HepG2 (cell line): ENCODE data around the gene IL4I1. TPM values are rescaled to one million over a fixed set of nuclear protein-coding genes. Genes with fewer than 3 reads are reported as not detected.
A peak's percentile ranks its signal among the peaks of the same experiment; 100 is the strongest.

Experiments
- AFF4 ChIP-seq: sonication (generic); formaldehyde crosslinking; IDR thresholded peaks from 2 replicates; pipeline ENCODE4 v1.4.0; 2020; ENCODE audit warnings: missing genetic modification reagents
- ARNTL ChIP-seq: sonication (generic); formaldehyde crosslinking; IDR thresholded peaks from 2 replicates; pipeline ENCODE4 v1.4.0; 2020; ENCODE audit warnings: mild to moderate bottlenecking, missing genetic modification reagents
- HHEX ChIP-seq: IDR thresholded peaks from 2 replicates; pipeline ENCODE4 v1.6.1; 2016; ENCODE audit warnings: control low read depth
- HOXA7 ChIP-seq: sonication (generic); formaldehyde crosslinking; IDR thresholded peaks from 2 replicates; pipeline ENCODE4 v1.8.1; 2022; ENCODE audit warnings: mild to moderate bottlenecking, missing genetic modification reagents, moderate library complexity
- IKZF4 ChIP-seq: sonication (generic); formaldehyde crosslinking; IDR thresholded peaks from 2 replicates; pipeline ENCODE4 v1.5.1; 2020; ENCODE audit warnings: borderline replicate concordance, mild to moderate bottlenecking, low read depth, missing genetic modification reagents; ENCODE audit errors: not compliant biosample characterization
- MAFF ChIP-seq: IDR thresholded peaks from 2 replicates; pipeline ENCODE4 v1.6.1; 2011; ENCODE audit warnings: low read depth, low read length, improper control_type of control experiment
- MIXL1 ChIP-seq: IDR thresholded peaks from 2 replicates; pipeline ENCODE4 v1.6.1; 2016
- NCOR1 ChIP-seq: fragments of 200-600 bp; sonication (generic); IDR thresholded peaks from 2 replicates; pipeline ENCODE4 v1.7.0; 2017; ENCODE audit warnings: antibody characterized with exemption, low read length, borderline replicate concordance
- SMAD1 ChIP-seq: sonication (generic); formaldehyde crosslinking; IDR thresholded peaks from 2 replicates; pipeline ENCODE4 v1.4.0; 2020; ENCODE audit warnings: missing genetic modification reagents, low read depth, mild to moderate bottlenecking, borderline replicate concordance
- SRF ChIP-seq: IDR thresholded peaks from 2 replicates; pipeline ENCODE4 v1.6.1; 2011; ENCODE audit warnings: mild to moderate bottlenecking, low read depth, low read length, moderate library complexity
- SYNCRIP ChIP-seq: fragments of 200-400 bp; formaldehyde crosslinking; IDR thresholded peaks from 2 replicates; pipeline ENCODE4 v1.6.1; 2018; ENCODE audit warnings: mild to moderate bottlenecking, low read depth, low read length; ENCODE audit not compliant: insufficient read depth
- TARDBP ChIP-seq: sonication (generic); formaldehyde crosslinking; IDR thresholded peaks from 2 replicates; pipeline ENCODE4 v1.8.0; 2022; ENCODE audit warnings: mild to moderate bottlenecking, missing genetic modification reagents
- USF2 ChIP-seq, 2 experiments: sonication (generic) in 1 of 2; formaldehyde crosslinking in 1 of 2; IDR thresholded peaks; 2 replicates each; pipeline versions ENCODE4 v1.5.1 to v1.6.1; 2011 to 2020; ENCODE audit warnings: borderline replicate concordance in 1 of 2, low read depth in 1 of 2, low read length in 1 of 2, mild to moderate bottlenecking in 1 of 2, missing genetic modification reagents in 1 of 2, moderate library complexity in 1 of 2
- WIZ ChIP-seq: sonication (generic); formaldehyde crosslinking; IDR thresholded peaks from 2 replicates; pipeline ENCODE4 v1.5.1; 2020; ENCODE audit warnings: mild to moderate bottlenecking, missing genetic modification reagents
- ZBTB1 ChIP-seq: sonication (generic); formaldehyde crosslinking; IDR thresholded peaks from 2 replicates; pipeline ENCODE4 v1.4.0; 2020; ENCODE audit warnings: missing genetic modification reagents, borderline replicate concordance
- ZFP62 ChIP-seq: sonication (generic); formaldehyde crosslinking; IDR thresholded peaks from 2 replicates; pipeline ENCODE4 v1.4.0; 2020; ENCODE audit warnings: missing genetic modification reagents
- ZNF563 ChIP-seq: sonication (generic); formaldehyde crosslinking; IDR thresholded peaks from 2 replicates; pipeline ENCODE4 v1.8.0; 2022; ENCODE audit warnings: mild to moderate bottlenecking, moderate library complexity, missing genetic modification reagents
- ZNF746 ChIP-seq: sonication (generic); formaldehyde crosslinking; IDR thresholded peaks from 2 replicates; pipeline ENCODE4 v1.8.0; 2022; ENCODE audit warnings: mild to moderate bottlenecking, missing genetic modification reagents
- polyA plus RNA-seq, 8 experiments: library from polyadenylated mRNA; depleted of rRNA in 3 of 8; stranded (reverse) in 7 of 8; unstranded in 1 of 8; fragments of >200 nt; fragmentation: Illumina TruSeq in 4 of 8; extraction: Trizol in 4 of 8; gene quantifications; 2 replicates each; pipeline versions ENCODE4 v1.2.1 to v1.2.3, GENCODE V29; 2011 to 2016; ENCODE audit warnings: low read depth in 4 of 8, missing spikeins in 1 of 8, mixed read lengths in 1 of 8; ENCODE audit not compliant: insufficient read depth in 1 of 8
- total RNA-seq, 5 experiments: library from RNA; depleted of rRNA; stranded (reverse); fragments of >200 nt; fragmentation: Illumina TruSeq; extraction: Trizol; gene quantifications; 2 replicates each; pipeline ENCODE4 v1.2.3, GENCODE V29; 2016; ENCODE audit warnings: low read depth in 1 of 5
- TF ChIP-seq, protein P1 (sequence below): sonication (generic); formaldehyde crosslinking; IDR thresholded peaks from 2 replicates; pipeline ENCODE4 v1.9.0; 2021; ENCODE audit warnings: missing genetic modification reagents, borderline replicate concordance
- TF ChIP-seq, protein P2 (sequence below): sonication (generic); formaldehyde crosslinking; IDR thresholded peaks from 2 replicates; pipeline ENCODE4 v1.4.0; 2020; ENCODE audit warnings: missing genetic modification reagents, borderline replicate concordance

Gene IL4I1
- total and polyA plus RNA-seq, 2 of the 13 experiments (the other 11 are each of a cell fraction or from before 2014, with no cell fraction given), result not detected

DNA sequence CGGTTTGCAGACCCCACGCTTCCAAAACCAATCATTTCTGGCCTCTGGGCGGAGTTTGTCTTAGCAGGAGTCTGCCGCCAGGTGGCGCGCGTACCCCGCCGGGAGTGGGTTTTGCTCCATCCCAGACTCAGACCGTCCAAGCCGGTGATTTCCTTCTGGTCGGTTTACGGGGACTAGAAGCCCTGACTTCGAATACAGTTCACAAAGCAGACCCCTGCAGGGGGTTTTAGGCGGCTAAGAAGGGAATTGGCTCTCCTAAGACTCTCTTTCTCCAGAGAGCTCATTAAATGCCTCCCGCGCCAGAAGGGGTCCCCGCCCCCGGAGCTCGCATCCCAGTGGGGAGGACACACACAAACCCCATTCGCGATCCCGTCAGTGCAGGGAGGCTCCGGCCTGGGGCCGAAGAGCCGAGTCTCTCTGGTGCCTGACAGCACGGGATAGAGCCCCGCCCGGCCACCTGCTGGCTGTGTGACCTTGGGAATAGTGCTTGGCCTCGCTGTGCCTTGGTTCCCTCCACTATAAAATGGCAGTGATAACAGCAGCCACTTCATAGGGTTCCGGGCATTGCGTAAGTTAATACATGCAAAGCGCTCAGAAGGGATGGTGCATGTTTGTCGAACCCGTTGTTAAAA, 41.2 kb upstream of the IL4I1 start (continued):
- no peak for TF ChIP-seq USF2 (IDR thresholded peaks at IDR 0.05; ENCODE audit: low read depth, low read length)
- no peak for TF ChIP-seq USF2 (CRISPR knock-in tag; IDR thresholded peaks at IDR 0.05; ENCODE audit: borderline replicate concordance)
- no peak for TF ChIP-seq HOXA7 (CRISPR knock-in tag)
- TF ChIP-seq AFF4 (CRISPR knock-in tag), result no peak
- no peak for TF ChIP-seq MAFF
- TF ChIP-seq, protein P1, sequence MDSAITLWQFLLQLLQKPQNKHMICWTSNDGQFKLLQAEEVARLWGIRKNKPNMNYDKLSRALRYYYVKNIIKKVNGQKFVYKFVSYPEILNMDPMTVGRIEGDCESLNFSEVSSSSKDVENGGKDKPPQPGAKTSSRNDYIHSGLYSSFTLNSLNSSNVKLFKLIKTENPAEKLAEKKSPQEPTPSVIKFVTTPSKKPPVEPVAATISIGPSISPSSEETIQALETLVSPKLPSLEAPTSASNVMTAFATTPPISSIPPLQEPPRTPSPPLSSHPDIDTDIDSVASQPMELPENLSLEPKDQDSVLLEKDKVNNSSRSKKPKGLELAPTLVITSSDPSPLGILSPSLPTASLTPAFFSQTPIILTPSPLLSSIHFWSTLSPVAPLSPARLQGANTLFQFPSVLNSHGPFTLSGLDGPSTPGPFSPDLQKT (CRISPR knock-in tag), result no peak
- TF ChIP-seq IKZF4 (CRISPR knock-in tag), result no peak
- TF ChIP-seq NCOR1, result no peak
- no peak for TF ChIP-seq WIZ (CRISPR knock-in tag)
- TF ChIP-seq ZBTB1, result no peak
- TF ChIP-seq HHEX (CRISPR knock-in tag), result no peak
- 0 out of 2 replicates have a peak, but pooled peaks have one; percentile 30 for TF ChIP-seq ARNTL
- TF ChIP-seq TARDBP (CRISPR knock-in tag), result peak; percentile 50; the same call in 1 of the 2 replicates
- 0 out of 2 replicates have a peak, but pooled peaks have one; percentile 22 for TF ChIP-seq MIXL1 (CRISPR knock-in tag)
- TF ChIP-seq, protein P2, sequence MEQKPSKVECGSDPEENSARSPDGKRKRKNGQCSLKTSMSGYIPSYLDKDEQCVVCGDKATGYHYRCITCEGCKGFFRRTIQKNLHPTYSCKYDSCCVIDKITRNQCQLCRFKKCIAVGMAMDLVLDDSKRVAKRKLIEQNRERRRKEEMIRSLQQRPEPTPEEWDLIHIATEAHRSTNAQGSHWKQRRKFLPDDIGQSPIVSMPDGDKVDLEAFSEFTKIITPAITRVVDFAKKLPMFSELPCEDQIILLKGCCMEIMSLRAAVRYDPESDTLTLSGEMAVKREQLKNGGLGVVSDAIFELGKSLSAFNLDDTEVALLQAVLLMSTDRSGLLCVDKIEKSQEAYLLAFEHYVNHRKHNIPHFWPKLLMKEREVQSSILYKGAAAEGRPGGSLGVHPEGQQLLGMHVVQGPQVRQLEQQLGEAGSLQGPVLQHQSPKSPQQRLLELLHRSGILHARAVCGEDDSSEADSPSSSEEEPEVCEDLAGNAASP (CRISPR knock-in tag), result no peak
- TF ChIP-seq ZNF746, result no peak
- no peak for TF ChIP-seq SYNCRIP
- TF ChIP-seq SMAD1 (CRISPR knock-in tag), result no peak
- no peak for TF ChIP-seq SRF
- no peak for TF ChIP-seq ZNF563 (CRISPR knock-in tag)
- TF ChIP-seq ZFP62 (CRISPR knock-in tag), result no peak
- TF ChIP-seq, all 625 proteins: peak for 46
